Liver (tissue), 3 donors: Measurements from ENCODE around the gene FBXW7.

Experiments
- CTCF ChIP-seq: fragments of 150-350 bp; IDR thresholded peaks from 2 replicates; pipeline ENCODE4 v1.5.1; 2017; ENCODE audit warnings: improper control_type of control experiment, low read depth, low read length; ENCODE audit not compliant: missing input control
- JUND ChIP-seq, 2 donors: IDR thresholded peaks; 2 replicates each; pipeline ENCODE4 v1.6.1; 2016; ENCODE audit warnings: antibody characterized with exemption in 2 of 2
- TAF1 ChIP-seq: conservative IDR thresholded peaks from 2 replicates; pipeline ENCODE4 v1.6.1; 2016; ENCODE audit warnings: antibody characterized with exemption, mild to moderate bottlenecking
- donor health status: healthy.
- donor health status: healthy.

- TF ChIP-seq JUND (IDR thresholded peaks at IDR 0.05), result no peak
- TF ChIP-seq CTCF, result no peak
- TF ChIP-seq TAF1, result no peak
These were observed 242.4 kb downstream of the FBXW7 start for GRCh38 chr4:152293527-152293926.
